ENCODE data around the gene ZNF865. TPM values are rescaled to one million over a fixed set of nuclear protein-coding genes. Genes with fewer than 3 reads are reported as not detected.

ZNF865 gene
- total and polyA plus RNA-seq, 12 donors: 0.72 to 24.7 (median 10.6) TPM

DNA sequence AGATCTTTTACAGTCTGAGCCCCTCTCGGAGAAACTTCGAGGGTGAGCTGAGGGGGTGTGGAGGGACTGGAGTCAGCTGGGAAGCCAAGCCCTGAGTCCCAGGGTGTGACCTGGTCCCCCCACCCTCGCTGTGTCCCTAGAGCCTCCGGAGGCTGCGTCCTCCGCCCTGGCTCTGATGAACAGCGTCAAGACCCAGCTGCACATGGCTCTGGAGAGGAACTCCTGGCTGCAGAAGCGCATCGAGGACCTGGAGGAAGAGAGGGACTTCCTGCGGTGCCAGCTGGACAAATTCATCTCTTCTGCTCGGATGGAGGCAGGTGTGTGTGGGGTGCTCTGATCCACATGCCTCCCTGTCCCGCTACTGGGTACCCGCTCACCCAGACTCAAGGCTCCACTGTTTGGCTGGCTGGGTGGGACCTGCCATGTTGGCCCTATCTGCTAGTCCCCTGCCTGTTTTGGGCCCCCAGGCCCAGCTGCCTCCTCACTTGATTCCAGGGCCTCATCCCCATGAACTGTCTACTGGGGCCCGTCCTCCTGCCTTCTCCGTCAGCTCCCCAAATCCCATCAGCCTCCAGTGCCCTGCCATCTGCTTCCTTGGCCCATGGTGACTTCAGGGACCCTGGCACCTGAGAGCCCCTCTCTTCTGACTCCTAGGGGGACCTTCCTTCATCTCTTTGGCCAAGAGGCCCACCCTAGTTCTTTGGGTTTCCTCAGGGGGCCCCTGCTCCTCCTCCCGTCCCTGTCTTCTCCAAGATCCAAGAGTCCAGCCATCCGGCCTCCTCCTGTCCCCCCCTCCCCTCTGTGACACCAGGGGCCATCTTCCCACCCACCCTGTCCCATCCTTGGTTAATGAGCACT lies 44.0 kb downstream of the ZNF865 start:
- DNase-seq: no peak
- H3K27ac ChIP-seq: peak overlapping the region in 3 of 5 donors; percentile 71 to 86 (median 83)
- H3K27me3 ChIP-seq: no peaks in the 10 kb centered on the region
- intact Hi-C loops (cut with DNase I): no loop called here
- TF ChIP-seq POLR2A (IDR thresholded peaks at IDR 0.05): no peak
- TF ChIP-seq, protein P1, sequence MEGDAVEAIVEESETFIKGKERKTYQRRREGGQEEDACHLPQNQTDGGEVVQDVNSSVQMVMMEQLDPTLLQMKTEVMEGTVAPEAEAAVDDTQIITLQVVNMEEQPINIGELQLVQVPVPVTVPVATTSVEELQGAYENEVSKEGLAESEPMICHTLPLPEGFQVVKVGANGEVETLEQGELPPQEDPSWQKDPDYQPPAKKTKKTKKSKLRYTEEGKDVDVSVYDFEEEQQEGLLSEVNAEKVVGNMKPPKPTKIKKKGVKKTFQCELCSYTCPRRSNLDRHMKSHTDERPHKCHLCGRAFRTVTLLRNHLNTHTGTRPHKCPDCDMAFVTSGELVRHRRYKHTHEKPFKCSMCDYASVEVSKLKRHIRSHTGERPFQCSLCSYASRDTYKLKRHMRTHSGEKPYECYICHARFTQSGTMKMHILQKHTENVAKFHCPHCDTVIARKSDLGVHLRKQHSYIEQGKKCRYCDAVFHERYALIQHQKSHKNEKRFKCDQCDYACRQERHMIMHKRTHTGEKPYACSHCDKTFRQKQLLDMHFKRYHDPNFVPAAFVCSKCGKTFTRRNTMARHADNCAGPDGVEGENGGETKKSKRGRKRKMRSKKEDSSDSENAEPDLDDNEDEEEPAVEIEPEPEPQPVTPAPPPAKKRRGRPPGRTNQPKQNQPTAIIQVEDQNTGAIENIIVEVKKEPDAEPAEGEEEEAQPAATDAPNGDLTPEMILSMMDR (IDR thresholded peaks at IDR 0.05): no peak
- WGBS, 4 donors: 77 to 86% (median 83%) methylated on average over 5 to 17 of the region's 17 CpGs
- no peaks in the 10 kb centered on the region for H3K9me3 ChIP-seq (replicated peaks in 1 of 3)
- peak overlapping the region in 1 of 4 donors; percentile 85 for H3K4me3 ChIP-seq
- H3K4me1 ChIP-seq (replicated peaks in 1 of 2): peaks cover 17 to 23% of the 10 kb centered on the region in 2 donors
- peaks cover 0 to 22% of the 10 kb centered on the region in 2 donors for H3K36me3 ChIP-seq (replicated peaks in 1 of 2)

DNA sequence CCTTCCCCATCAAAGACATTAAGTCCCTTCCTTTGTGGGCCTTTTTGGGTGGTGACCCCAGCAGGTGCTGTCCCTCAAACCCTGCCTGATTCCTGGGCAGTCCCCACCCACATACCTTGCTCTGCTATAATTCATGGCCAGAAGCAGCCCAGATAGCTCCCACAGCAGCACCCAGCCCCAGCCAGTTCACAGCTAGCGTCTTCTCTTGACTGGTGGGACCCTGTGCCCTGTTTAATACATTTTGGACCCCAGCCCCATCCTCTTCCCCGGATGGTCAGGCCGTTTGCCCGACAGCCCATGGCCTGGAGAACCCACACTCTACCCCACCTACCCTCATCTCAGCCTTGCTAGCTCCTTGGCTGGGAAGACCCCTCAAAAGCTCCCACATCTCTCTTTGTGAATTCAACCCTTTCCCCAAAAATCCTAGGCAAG lies 44.7 kb downstream of the ZNF865 start:
- Histone ChIP-seq H3K4me1 (replicated peaks in 1 of 2) (peaks cover 17 to 21% of the 10 kb centered on the region in 2 donors), H3K4me3 (no peak overlapping the region), H3K27me3 (no peaks in the 10 kb centered on the region), H3K36me3 (replicated peaks in 1 of 2) (peaks cover 0 to 15% of the 10 kb centered on the region in 2 donors), H3K9me3 (replicated peaks in 1 of 3) (no peaks in the 10 kb centered on the region), H3K27ac (no peak overlapping the region)
- DNase-seq: no peak
- intact Hi-C loops (cut with DNase I): no loop called here
- WGBS, 4 donors: 88 to 95% (median 91%) methylated on average over 4 of the region's 4 CpGs
- TF ChIP-seq, protein P1 (IDR thresholded peaks at IDR 0.05): no peak
- TF ChIP-seq POLR2A (IDR thresholded peaks at IDR 0.05): no peak

DNA sequence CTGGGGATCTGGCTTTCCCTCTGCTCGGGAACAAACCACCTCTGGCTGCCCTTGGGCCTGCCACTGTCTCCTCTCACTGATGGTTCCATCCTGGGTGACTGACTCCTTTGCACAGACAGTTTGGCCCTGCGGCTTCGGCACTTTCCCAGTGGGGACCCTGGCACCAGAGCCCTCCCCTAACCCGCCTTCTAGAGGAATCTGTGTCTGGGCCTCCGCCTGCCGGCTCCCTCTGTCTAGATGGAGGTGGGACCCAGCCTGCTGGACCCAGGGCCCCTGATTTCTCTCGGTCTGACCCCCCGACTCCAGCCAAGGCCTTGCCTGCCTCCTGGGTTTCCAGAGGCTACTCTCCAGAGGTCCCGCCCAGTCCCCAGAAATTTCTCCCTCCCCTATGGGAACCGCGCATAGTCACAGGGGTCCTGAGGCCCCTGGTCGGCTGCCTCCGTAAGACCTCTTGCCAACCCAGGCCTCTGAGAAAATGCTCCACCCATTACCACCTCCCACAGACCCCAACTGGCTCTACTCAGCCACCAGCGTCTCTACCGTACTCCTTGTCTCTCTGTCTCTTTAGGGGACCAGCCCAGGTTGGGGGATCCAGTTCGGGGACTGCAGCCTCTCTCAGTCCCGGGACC lies 45.3 kb downstream of the ZNF865 start:
- Histone ChIP-seq H3K4me3 (no peak overlapping the region), H3K9me3 (replicated peaks in 1 of 3) (no peaks in the 10 kb centered on the region), H3K27ac (no peak overlapping the region), H3K36me3 (replicated peaks in 1 of 2) (peaks cover 0 to 9% of the 10 kb centered on the region in 2 donors), H3K27me3 (no peaks in the 10 kb centered on the region), H3K4me1 (replicated peaks in 1 of 2) (peaks cover 19 to 24% of the 10 kb centered on the region in 2 donors)
- TF ChIP-seq, protein P1 (IDR thresholded peaks at IDR 0.05): no peak
- no peak for TF ChIP-seq POLR2A (IDR thresholded peaks at IDR 0.05)
- intact Hi-C loops (cut with DNase I): no loop called here
- 87 to 96% (median 93%) methylated on average over 12 to 17 of the region's 17 CpGs for WGBS, 4 donors
- DNase-seq: peak in 1 of 7 donors; percentile 27

DNA sequence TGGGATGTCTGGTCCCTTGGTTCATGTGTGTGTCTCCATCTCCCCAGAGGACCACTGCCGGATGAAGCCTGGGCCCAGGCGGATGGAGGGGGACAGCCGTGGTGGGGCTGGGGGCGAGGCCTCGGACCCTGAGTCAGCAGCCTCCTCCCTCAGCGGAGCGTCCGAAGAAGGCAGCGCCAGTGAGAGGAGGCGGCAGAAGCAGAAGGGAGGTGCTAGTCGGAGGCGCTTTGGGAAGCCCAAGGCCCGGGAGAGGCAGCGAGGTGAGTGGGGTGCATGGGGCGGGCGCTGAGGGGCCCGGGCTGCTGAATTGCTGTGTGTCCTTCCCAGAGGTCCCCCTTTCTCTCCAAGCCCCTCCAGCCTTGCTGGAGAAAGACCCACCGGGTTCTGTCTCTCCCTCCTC lies 45.8 kb downstream of the ZNF865 start:
- TF ChIP-seq, protein P1 (IDR thresholded peaks at IDR 0.05): no peak
- TF ChIP-seq POLR2A (IDR thresholded peaks at IDR 0.05): no peak
- DNase-seq: no peak
- Histone ChIP-seq H3K9me3 (replicated peaks in 1 of 3) (no peaks in the 10 kb centered on the region), H3K4me1 (replicated peaks in 1 of 2) (peaks cover 24 to 29% of the 10 kb centered on the region in 2 donors), H3K36me3 (replicated peaks in 1 of 2) (peaks cover 0 to 8% of the 10 kb centered on the region in 2 donors), H3K4me3 (no peak overlapping the region), H3K27ac (no peak overlapping the region), H3K27me3 (no peaks in the 10 kb centered on the region)
- 84 to 90% (median 87%) methylated on average over 16 to 18 of the region's 18 CpGs for WGBS, 4 donors
- intact Hi-C loops (cut with DNase I): no loop called here

All from adrenal gland (tissue), 12 donors.